Mucosa of descending colon (tissue), 3 donors: Measurements from ENCODE around the gene CLCN4. TPM values are rescaled to one million over a fixed set of nuclear protein-coding genes. Genes with fewer than 3 reads are reported as not detected.
A peak's percentile ranks its signal among the peaks of the same experiment; 100 is the strongest.

Source experiments
- ATAC-seq: fragments of 200-7000 bp; cut with Tn5 transposase; one replicate; pipeline ENCODE4 v1.9.1; 2020; ENCODE audit warnings: mild to moderate bottlenecking, moderate library complexity
- DNase-seq, 3 donors: peaks; one replicate each; pipeline ENCODE4 v3.0.0-alpha.2; 2020
- H3K36me3 ChIP-seq: fragments of 200-600 bp; one replicate; pipeline ENCODE4 v1.8.0; 2021; ENCODE audit warnings: low read depth, mild to moderate bottlenecking
- H3K4me1 ChIP-seq: fragments of 200-600 bp; one replicate; pipeline ENCODE4 v1.8.0; 2021; ENCODE audit warnings: low read depth, mild to moderate bottlenecking
- H3K4me3 ChIP-seq: fragments of 200-600 bp; one replicate; pipeline ENCODE4 v1.8.0; 2021; ENCODE audit warnings: mild to moderate bottlenecking
- H3K9me3 ChIP-seq: fragments of 200-600 bp; one replicate; pipeline ENCODE4 v1.8.0; 2021; ENCODE audit warnings: mild to moderate bottlenecking
- intact Hi-C, 2 donors: fragments of 100-400 bp; cut with DNase I in 1 of 2; cut with micrococcal nuclease in 1 of 2; formaldehyde crosslinking; loops; one replicate each; pipeline versions ENCODE4 v1.11.0 to v1.11.1; 2022; cut with DNase I, micrococcal nuclease
- total RNA-seq, 3 donors: library from RNA; stranded (reverse); fragmentation: NEBNext Ultra II Directional in 2 of 3; extraction: Animal tissue kit (Norgen Biotek cat#: 25700) in 2 of 3; gene quantifications; one replicate each; pipeline versions ENCODE4 v1.2.1 to v1.2.4, GENCODE V29; 2021 to 2023
- TF ChIP-seq, protein P1 (sequence below): fragments of 200-600 bp; IDR thresholded peaks from one replicate; pipeline ENCODE4 v1.8.0; 2022; ENCODE audit warnings: antibody characterized with exemption, mild to moderate bottlenecking
- donor health status: DM: no; HTN: no; CAD: no; lungs with moderate emphysema.
- donor health status: DM: no; HTN: no; CAD: no.
- donor health status: DM: no; HTN: yes; CAD: no.

CLCN4 gene
- total RNA-seq, 3 donors from 2014 or later = 0.26 to 1.8 (median 1.7) TPM

DNA sequence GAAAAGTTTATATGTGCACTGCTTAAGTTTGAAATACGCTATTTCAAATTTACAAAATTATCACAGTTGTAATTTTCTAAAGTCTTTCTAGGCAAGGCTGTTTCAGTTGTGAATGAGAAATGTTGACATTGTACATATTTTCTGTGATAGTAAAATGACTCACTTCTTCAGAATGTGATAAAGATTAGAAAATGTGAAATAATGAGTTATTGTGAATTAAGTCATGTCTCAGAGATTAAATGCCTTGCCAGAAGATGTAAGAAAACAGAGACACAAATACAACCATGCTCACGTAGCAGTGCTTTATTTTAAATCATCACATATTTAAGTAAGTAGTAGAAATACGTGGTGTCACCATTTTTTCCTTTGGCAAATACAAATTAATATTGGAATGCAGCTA lies 768 bp downstream of the CLCN4 start:
- intact Hi-C loops = no loop called here
- ATAC-seq (no peak), DNase-seq (no peak)
- Histone ChIP-seq H3K4me1 (no peaks in the 10 kb centered on the region), H3K9me3 (no peaks in the 10 kb centered on the region), H3K4me3 (no peak overlapping the region), H3K36me3 (no peaks in the 10 kb centered on the region)
- TF ChIP-seq, protein P1, sequence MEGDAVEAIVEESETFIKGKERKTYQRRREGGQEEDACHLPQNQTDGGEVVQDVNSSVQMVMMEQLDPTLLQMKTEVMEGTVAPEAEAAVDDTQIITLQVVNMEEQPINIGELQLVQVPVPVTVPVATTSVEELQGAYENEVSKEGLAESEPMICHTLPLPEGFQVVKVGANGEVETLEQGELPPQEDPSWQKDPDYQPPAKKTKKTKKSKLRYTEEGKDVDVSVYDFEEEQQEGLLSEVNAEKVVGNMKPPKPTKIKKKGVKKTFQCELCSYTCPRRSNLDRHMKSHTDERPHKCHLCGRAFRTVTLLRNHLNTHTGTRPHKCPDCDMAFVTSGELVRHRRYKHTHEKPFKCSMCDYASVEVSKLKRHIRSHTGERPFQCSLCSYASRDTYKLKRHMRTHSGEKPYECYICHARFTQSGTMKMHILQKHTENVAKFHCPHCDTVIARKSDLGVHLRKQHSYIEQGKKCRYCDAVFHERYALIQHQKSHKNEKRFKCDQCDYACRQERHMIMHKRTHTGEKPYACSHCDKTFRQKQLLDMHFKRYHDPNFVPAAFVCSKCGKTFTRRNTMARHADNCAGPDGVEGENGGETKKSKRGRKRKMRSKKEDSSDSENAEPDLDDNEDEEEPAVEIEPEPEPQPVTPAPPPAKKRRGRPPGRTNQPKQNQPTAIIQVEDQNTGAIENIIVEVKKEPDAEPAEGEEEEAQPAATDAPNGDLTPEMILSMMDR = no peak

DNA sequence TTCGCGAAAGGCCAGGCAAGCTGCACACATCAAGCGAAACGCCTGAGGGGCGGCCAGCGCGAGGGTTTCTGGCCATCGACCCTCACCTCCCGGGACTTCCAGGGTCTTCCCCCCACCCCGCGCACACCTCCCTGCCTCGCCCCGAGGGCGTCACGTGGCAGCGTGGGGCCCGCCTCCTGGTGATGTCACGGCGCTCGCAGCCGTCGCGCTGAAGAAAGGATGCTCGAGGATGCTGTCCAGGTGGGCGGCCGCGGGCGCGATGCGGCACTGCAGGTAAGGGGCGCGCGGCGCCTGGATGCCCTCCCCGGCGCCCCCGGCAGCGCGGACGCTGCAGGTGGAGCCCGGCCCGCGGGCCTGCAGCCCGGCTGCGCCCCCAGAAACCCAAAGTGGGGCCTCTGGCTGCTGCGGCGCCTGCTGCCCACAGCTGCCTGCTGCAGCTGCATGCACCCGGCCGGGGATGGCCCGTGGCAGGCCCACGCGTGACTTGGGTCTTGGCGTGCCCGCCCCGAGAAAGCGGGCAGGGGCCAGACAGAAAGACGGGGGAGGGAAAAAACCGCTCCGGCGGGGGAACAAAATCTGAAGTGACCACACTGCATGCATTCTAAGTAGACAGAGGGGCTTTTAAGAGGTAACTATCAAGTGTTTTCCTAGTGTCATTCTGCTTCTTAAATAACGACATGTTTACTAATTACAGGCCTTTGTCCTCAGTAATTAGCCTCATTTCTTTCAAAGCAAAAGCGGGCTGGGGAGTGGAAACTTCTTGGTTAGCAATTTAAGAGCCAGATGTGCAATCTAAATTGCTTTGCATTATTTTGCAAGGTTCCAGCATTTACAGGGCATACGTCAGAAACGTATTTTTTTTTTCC lies 1.7 kb downstream of the CLCN4 start:
- ATAC-seq (peak; percentile 33), DNase-seq (no peak)
- Histone ChIP-seq H3K36me3 (no peaks in the 10 kb centered on the region), H3K4me1 (no peaks in the 10 kb centered on the region), H3K4me3 (no peak overlapping the region), H3K9me3 (no peaks in the 10 kb centered on the region)
- TF ChIP-seq, protein P1 = no peak
- intact Hi-C loops = no loop called here

DNA sequence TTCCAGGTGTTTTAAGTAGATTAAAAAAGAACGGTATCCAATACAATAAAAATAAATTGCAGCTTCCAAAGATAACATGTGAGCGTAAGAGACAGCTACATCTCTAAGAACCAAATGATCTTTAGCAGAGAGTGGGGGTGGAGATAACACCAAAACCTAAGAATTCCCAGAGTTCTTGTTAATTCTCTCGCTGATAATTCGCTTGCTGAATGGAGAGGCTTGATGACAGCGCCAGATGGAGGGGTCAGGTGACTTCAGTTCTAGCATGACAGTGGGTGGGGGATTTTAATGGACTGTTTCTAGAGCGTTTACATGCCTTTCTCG lies 2.3 kb downstream of the CLCN4 start:
- ATAC-seq (no peak), DNase-seq (no peak)
- intact Hi-C loops = no loop called here
- TF ChIP-seq, protein P1 = no peak
- H3K4me3 ChIP-seq = no peak overlapping the region
- H3K4me1 ChIP-seq = no peaks in the 10 kb centered on the region
- H3K36me3 ChIP-seq = no peaks in the 10 kb centered on the region
- no peaks in the 10 kb centered on the region for H3K9me3 ChIP-seq

DNA sequence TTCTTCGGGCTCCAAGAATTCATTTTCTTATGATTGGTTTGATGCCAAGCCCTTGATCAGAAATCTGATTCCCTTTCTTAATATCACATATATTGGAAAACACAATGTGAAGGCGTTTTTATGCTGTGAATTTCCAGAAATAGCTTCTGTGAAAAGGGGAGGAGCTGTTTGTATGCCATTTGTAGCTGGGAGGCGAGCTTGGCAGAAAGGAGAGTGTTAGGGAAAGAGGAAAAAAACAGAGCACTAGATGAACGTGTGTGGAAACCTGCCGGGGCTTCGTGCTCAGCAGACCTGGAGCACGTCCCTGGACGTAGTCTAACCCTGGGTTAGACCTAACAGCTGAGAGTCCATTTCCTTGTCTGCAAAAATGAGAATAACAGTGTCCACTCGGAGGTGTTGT lies 3.4 kb downstream of the CLCN4 start:
- intact Hi-C loops = no loop called here
- H3K9me3 ChIP-seq = no peaks in the 10 kb centered on the region
- DNase-seq (no peak), ATAC-seq (no peak)
- no peaks in the 10 kb centered on the region for H3K36me3 ChIP-seq
- TF ChIP-seq, protein P1 = no peak
- H3K4me1 ChIP-seq = no peaks in the 10 kb centered on the region
- no peak overlapping the region for H3K4me3 ChIP-seq

DNA sequence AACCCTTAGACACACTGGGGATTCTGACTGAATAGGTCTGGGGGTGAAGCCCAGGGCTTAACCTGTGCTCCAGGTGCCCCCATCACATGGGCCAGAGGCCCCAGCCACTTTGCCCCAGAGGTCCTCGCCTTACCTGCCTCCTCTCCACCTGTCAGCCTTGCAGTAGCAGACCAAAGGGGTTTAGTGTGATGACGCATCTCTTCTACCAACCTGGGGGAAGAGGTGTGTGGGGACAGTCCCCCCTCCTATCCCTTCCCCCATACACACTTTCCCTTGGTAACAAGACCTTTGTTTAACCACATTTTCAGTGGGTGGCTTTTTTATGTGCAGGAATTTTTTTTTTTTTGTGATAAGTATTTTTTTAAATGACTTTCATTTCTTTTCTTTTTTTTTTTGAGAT lies 6.3 kb downstream of the CLCN4 start:
- no peak for ATAC-seq
- intact Hi-C loops = no loop called here
- Histone ChIP-seq H3K9me3 (no peaks in the 10 kb centered on the region), H3K36me3 (no peaks in the 10 kb centered on the region), H3K4me3 (no peak overlapping the region), H3K4me1 (no peaks in the 10 kb centered on the region)
- TF ChIP-seq, protein P1 = no peak
- no peak for DNase-seq

DNA sequence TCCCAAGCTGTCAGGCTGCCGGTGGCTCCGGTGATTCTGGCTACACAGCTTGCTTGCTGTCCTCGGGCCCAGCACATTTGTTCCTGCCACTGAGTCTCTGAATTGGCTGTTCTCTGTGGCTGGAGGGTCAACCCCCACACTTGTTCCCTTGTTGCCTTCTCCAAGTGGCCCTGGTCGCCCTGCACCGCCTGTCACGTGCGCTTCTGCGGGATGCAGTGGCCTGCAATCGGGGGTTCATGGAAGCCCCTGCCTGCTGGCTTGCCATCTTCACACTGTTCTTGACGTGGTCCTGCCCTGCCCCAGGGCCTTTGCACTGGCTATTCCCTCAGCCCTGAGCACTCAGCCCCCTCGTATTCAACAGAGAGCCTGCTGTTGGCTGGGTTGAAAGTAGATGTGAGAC lies 8.1 kb downstream of the CLCN4 start:
- intact Hi-C loops = no loop called here
- DNase-seq (no peak), ATAC-seq (no peak)
- no peaks in the 10 kb centered on the region for H3K9me3 ChIP-seq
- H3K4me1 ChIP-seq = no peaks in the 10 kb centered on the region
- H3K4me3 ChIP-seq = no peak overlapping the region
- H3K36me3 ChIP-seq = no peaks in the 10 kb centered on the region
- TF ChIP-seq, protein P1 = no peak
